Gastrocnemius medialis (tissue), 4 donors: ENCODE data around the gene LMTK2. TPM values are rescaled to one million over a fixed set of nuclear protein-coding genes. Genes with fewer than 3 reads are reported as not detected.

Source experiments
- ATAC-seq, 2 donors: fragments of 150-250 bp; one replicate each; pipeline ENCODE4 v1.9.1; 2016
- DNase-seq, 2 donors: peaks; one replicate each; pipeline ENCODE4 v3.0.0-alpha.2; 2019
- H3K27ac ChIP-seq, 4 donors: fragments of 200-600 bp; sonication (generic); 1 replicate in 1 of 4; 2 replicates in 3 of 4; pipeline ENCODE4 v1.5.1; 2016 to 2018; ENCODE audit warnings: mild to moderate bottlenecking in 2 of 4, moderate library complexity in 1 of 4
- H3K27me3 ChIP-seq, 3 donors: fragments of 200-600 bp; sonication (generic) in 2 of 3; 1 replicate in 1 of 3; 2 replicates in 2 of 3; pipeline versions ENCODE4 v1.5.1 to v1.6.0; 2016 to 2019; ENCODE audit warnings: mild to moderate bottlenecking in 1 of 3, moderate library complexity in 1 of 3
- H3K36me3 ChIP-seq, 2 donors: fragments of 200-600 bp; sonication (generic) in 1 of 2; one replicate each; pipeline ENCODE4 v1.5.1; 2017 to 2018
- H3K4me1 ChIP-seq, 2 donors: fragments of 200-600 bp; sonication (generic) in 1 of 2; one replicate each; pipeline ENCODE4 v1.5.1; 2016 to 2017; ENCODE audit warnings: mild to moderate bottlenecking in 2 of 2
- H3K4me3 ChIP-seq, 4 donors: fragments of 200-600 bp; sonication (generic) in 3 of 4; 1 replicate in 1 of 4; 2 replicates in 3 of 4; pipeline ENCODE4 v1.5.1; 2016 to 2019; ENCODE audit warnings: mild to moderate bottlenecking in 2 of 4
- H3K9me3 ChIP-seq, 3 donors: fragments of 200-600 bp; sonication (generic) in 2 of 3; 1 replicate in 1 of 3; 2 replicates in 2 of 3; pipeline ENCODE4 v1.5.1; 2016 to 2019
- CTCF ChIP-seq, 5 experiments: fragments of 450-650 bp in 3 of 5; fragments of 200-600 bp in 2 of 5; sonication (generic) in 2 of 5; IDR thresholded peaks in 4 of 5; conservative IDR thresholded peaks in 1 of 5; 1 replicate in 4 of 5; 2 replicates in 1 of 5; pipeline ENCODE4 v1.5.1; 2016 to 2019; ENCODE audit warnings: antibody characterized with exemption in 5 of 5, mild to moderate bottlenecking in 3 of 5, moderate library complexity in 3 of 5
- POLR2A ChIP-seq, 2 donors: fragments of 450-650 bp; IDR thresholded peaks; one replicate each; pipeline ENCODE4 v1.6.1; 2017; ENCODE audit warnings: antibody characterized with exemption in 2 of 2, mild to moderate bottlenecking in 2 of 2, moderate library complexity in 2 of 2
- in situ Hi-C, 4 donors: fragments of 200-750 bp; cut with MboI; loops; one replicate each; pipeline versions ENCODE4 v1.15.0 to v1.8.0; 2017; ENCODE audit warnings: low sequenced_read_pairs in 4 of 4
- intact Hi-C: fragments of 100-400 bp; cut with DNase I; formaldehyde crosslinking; loops from one replicate; pipeline ENCODE4 v1.15.1; 2023; ENCODE audit warnings: low total_unique reads
- total RNA-seq, 4 donors: library from RNA; depleted of rRNA; stranded (reverse); fragments of >200 nt; gene quantifications; one replicate each; pipeline versions ENCODE4 v1.1.0 to v1.2.3, GENCODE V29; 2016

Gene LMTK2
- total RNA-seq, 4 donors from 2014 or later = 10.8 to 44.2 (median 17.7) TPM

- no peaks in the 10 kb centered on the region for H3K4me1 ChIP-seq
- H3K9me3 ChIP-seq = no peaks in the 10 kb centered on the region
- peaks cover 0 to 20% of the 10 kb centered on the region in 2 donors for H3K36me3 ChIP-seq
- DNase-seq (no peak), ATAC-seq (no peak)
- intact Hi-C loops (no loop called here), in situ Hi-C loops (no loop called here)
- H3K27ac ChIP-seq = no peak overlapping the region
- H3K27me3 ChIP-seq = no peaks in the 10 kb centered on the region
- H3K4me3 ChIP-seq = no peak overlapping the region
- TF ChIP-seq CTCF (IDR thresholded peaks at IDR 0.05 in 4 of 5, conservative IDR thresholded peaks at IDR 0.05 in 1 of 5) (no peak), POLR2A (IDR thresholded peaks at IDR 0.05) (no peak)
Observed at GRCh38 chr7:98199131-98199530, 92.5 kb downstream of the LMTK2 start.

GRCh38 chr7:98200364-98200763 lies 93.7 kb downstream of the LMTK2 start:
- Histone ChIP-seq H3K36me3 (peaks cover 2 to 19% of the 10 kb centered on the region in 2 donors), H3K4me3 (no peak overlapping the region), H3K9me3 (no peaks in the 10 kb centered on the region), H3K4me1 (no peaks in the 10 kb centered on the region), H3K27me3 (no peaks in the 10 kb centered on the region), H3K27ac (no peak overlapping the region)
- DNase-seq = no peak
- TF ChIP-seq POLR2A (IDR thresholded peaks at IDR 0.05) (no peak), CTCF (IDR thresholded peaks at IDR 0.05 in 4 of 5, conservative IDR thresholded peaks at IDR 0.05 in 1 of 5) (no peak)
- no peak for ATAC-seq
- in situ Hi-C loops = no loop called here
- intact Hi-C loops = no loop called here

GRCh38 chr7:98202367-98203195 lies 95.9 kb downstream of the LMTK2 start:
- DNase-seq (no peak), ATAC-seq (no peak)
- H3K9me3 ChIP-seq = no peaks in the 10 kb centered on the region
- H3K27ac ChIP-seq = no peak overlapping the region
- no peaks in the 10 kb centered on the region for H3K27me3 ChIP-seq
- TF ChIP-seq CTCF (IDR thresholded peaks at IDR 0.05 in 4 of 5, conservative IDR thresholded peaks at IDR 0.05 in 1 of 5) (no peak), POLR2A (IDR thresholded peaks at IDR 0.05) (no peak)
- in situ Hi-C loops (no loop called here), intact Hi-C loops (no loop called here)
- no peaks in the 10 kb centered on the region for H3K4me1 ChIP-seq
- H3K36me3 ChIP-seq = peaks cover 2 to 30% of the 10 kb centered on the region in 2 donors
- no peak overlapping the region for H3K4me3 ChIP-seq

- Histone ChIP-seq H3K36me3 (peaks cover 2 to 30% of the 10 kb centered on the region in 2 donors), H3K4me3 (no peak overlapping the region), H3K27ac (no peak overlapping the region), H3K27me3 (no peaks in the 10 kb centered on the region), H3K4me1 (no peaks in the 10 kb centered on the region), H3K9me3 (no peaks in the 10 kb centered on the region)
- ATAC-seq = no peak
- TF ChIP-seq CTCF (IDR thresholded peaks at IDR 0.05 in 4 of 5, conservative IDR thresholded peaks at IDR 0.05 in 1 of 5) (no peak), POLR2A (IDR thresholded peaks at IDR 0.05) (no peak)
- intact Hi-C loops = no loop called here
- in situ Hi-C loops = no loop called here
- no peak for DNase-seq
Observed at GRCh38 chr7:98203261-98203963, 96.8 kb downstream of the LMTK2 start.
